Mesenchymal stem cell (in vitro differentiated cells and primary cell): ENCODE measurements around the gene CCDC106.

Experiments
- DNase-seq: peaks from one replicate; pipeline ENCODE4 v3.0.0-alpha.2; 2013
- H2AFZ ChIP-seq: one replicate; pipeline ENCODE4 v1.6.1; 2013; ENCODE audit warnings: low read depth, mild to moderate bottlenecking, control low read depth, inconsistent platforms, low read length, moderate library complexity
- H2AK5ac ChIP-seq: 2 replicates; pipeline ENCODE4 v1.6.1; 2013; ENCODE audit warnings: low read length, moderate library complexity, mild to moderate bottlenecking, inconsistent platforms; ENCODE audit not compliant: severe bottlenecking
- H2BK120ac ChIP-seq: one replicate; pipeline ENCODE4 v1.6.1; 2013; ENCODE audit warnings: low read depth, mild to moderate bottlenecking, inconsistent platforms, low read length, moderate library complexity
- H2BK12ac ChIP-seq, 2 experiments: one replicate each; pipeline ENCODE4 v1.6.1; 2013; ENCODE audit warnings: inconsistent platforms in 2 of 2, low read length in 2 of 2, mild to moderate bottlenecking in 2 of 2, moderate library complexity in 2 of 2, control low read depth in 1 of 2
- H2BK15ac ChIP-seq: one replicate; pipeline ENCODE4 v1.6.1; 2013; ENCODE audit warnings: mild to moderate bottlenecking, low read depth, inconsistent platforms; ENCODE audit not compliant: poor library complexity, severe bottlenecking
- H2BK5ac ChIP-seq: 2 replicates; pipeline ENCODE4 v1.6.1; 2013; ENCODE audit warnings: low read depth, mild to moderate bottlenecking, low read length, control low read depth, inconsistent platforms; ENCODE audit not compliant: poor library complexity, severe bottlenecking
- H3K14ac ChIP-seq, 2 experiments: one replicate each; pipeline ENCODE4 v1.6.1; 2013; ENCODE audit warnings: inconsistent platforms in 2 of 2, low read length in 2 of 2, control low read depth in 1 of 2, mild to moderate bottlenecking in 1 of 2, moderate library complexity in 1 of 2
- H3K18ac ChIP-seq, 2 experiments: one replicate each; pipeline ENCODE4 v1.6.1; 2013; ENCODE audit warnings: inconsistent platforms in 2 of 2, low read length in 2 of 2, control low read depth in 1 of 2, low read depth in 1 of 2, mild to moderate bottlenecking in 1 of 2
- H3K23ac ChIP-seq, 2 experiments: one replicate each; pipeline ENCODE4 v1.6.1; 2013; ENCODE audit warnings: inconsistent platforms in 2 of 2, low read length in 2 of 2, mild to moderate bottlenecking in 2 of 2, moderate library complexity in 2 of 2, control low read depth in 1 of 2
- H3K27ac ChIP-seq: 2 replicates; pipeline ENCODE4 v1.5.1; 2013; ENCODE audit warnings: mild to moderate bottlenecking, moderate library complexity, low read length, control low read depth, inconsistent platforms; ENCODE audit not compliant: poor library complexity, severe bottlenecking
- H3K27me3 ChIP-seq, 2 experiments: 2 replicates each; pipeline versions ENCODE4 v1.6.1 to v1.7.0; 2013; ENCODE audit warnings: low read length in 2 of 2, mild to moderate bottlenecking in 2 of 2, moderate library complexity in 2 of 2, control low read depth in 1 of 2, inconsistent platforms in 1 of 2; ENCODE audit not compliant: control insufficient read depth in 1 of 2, insufficient read depth in 1 of 2
- H3K36me3 ChIP-seq, 2 experiments: 2 replicates each; pipeline versions ENCODE4 v1.6.1 to v1.7.0; 2013; ENCODE audit warnings: low read length in 2 of 2, control low read depth in 1 of 2, inconsistent platforms in 1 of 2, low read depth in 1 of 2, mild to moderate bottlenecking in 1 of 2; ENCODE audit not compliant: insufficient read depth in 2 of 2, control insufficient read depth in 1 of 2
- H3K4ac ChIP-seq, 2 experiments: one replicate each; pipeline ENCODE4 v1.6.1; 2013; ENCODE audit warnings: inconsistent platforms in 2 of 2, low read length in 2 of 2, mild to moderate bottlenecking in 2 of 2, moderate library complexity in 2 of 2, control low read depth in 1 of 2, low read depth in 1 of 2
- H3K4me1 ChIP-seq: 2 replicates; pipeline ENCODE4 v1.6.1; 2013; ENCODE audit warnings: low read depth, low read length, control low read depth; ENCODE audit not compliant: control insufficient read depth, insufficient read depth
- H3K4me2 ChIP-seq: 2 replicates; pipeline ENCODE4 v1.6.1; 2013; ENCODE audit warnings: low read length, mild to moderate bottlenecking, inconsistent platforms; ENCODE audit not compliant: poor library complexity, severe bottlenecking
- H3K4me3 ChIP-seq, 2 experiments: 2 replicates each; pipeline versions ENCODE4 v1.5.1 to v1.7.0; 2013; ENCODE audit warnings: low read length in 2 of 2, mild to moderate bottlenecking in 2 of 2, control low read depth in 1 of 2, low read depth in 1 of 2; ENCODE audit not compliant: insufficient read depth in 1 of 2
- H3K79me1 ChIP-seq: replicated peaks from 2 replicates; pipeline ENCODE4 v1.6.1; 2013; ENCODE audit warnings: mild to moderate bottlenecking, control low read depth, low read length, inconsistent platforms; ENCODE audit not compliant: poor library complexity, severe bottlenecking
- H3K9ac ChIP-seq: 2 replicates; pipeline ENCODE4 v1.7.0; 2013; ENCODE audit warnings: mild to moderate bottlenecking, low read length, moderate library complexity
- H3K9me3 ChIP-seq: 2 replicates; pipeline ENCODE4 v1.7.0; 2013; ENCODE audit warnings: mild to moderate bottlenecking, low read length; ENCODE audit not compliant: control insufficient read depth
- H4K8ac ChIP-seq: one replicate; pipeline ENCODE4 v1.6.1; 2013; ENCODE audit warnings: inconsistent platforms, mild to moderate bottlenecking, low read length, moderate library complexity
- H4K91ac ChIP-seq: one replicate; pipeline ENCODE4 v1.6.1; 2013; ENCODE audit warnings: mild to moderate bottlenecking, low read length, inconsistent platforms
- WGBS: methylation state at CpG from one replicate; pipeline ENCODE4 v1.1.7; 2013; ENCODE audit warnings: mixed read lengths; 5-methylcytosine and 5-hydroxymethylcytosine counted together

CCDC106 gene

GRCh38 chr19:55670280-55671053 lies 22.5 kb downstream of the CCDC106 start:
- Histone ChIP-seq H3K27me3 (no peaks in the 10 kb centered on the region), H3K4ac (no peak overlapping the region), H2BK12ac (no peak overlapping the region), H2BK15ac (no peak overlapping the region), H3K4me2 (no peak overlapping the region), H3K18ac (peak overlapping the region in 1 of 2 experiments; percentile 42), H3K4me3 (peak overlapping the region in 1 of 2 experiments; percentile 5), H3K23ac (peak overlapping the region in 1 of 2 experiments; percentile 2), H3K27ac (peak overlapping the region; percentile 47), H2BK120ac (no peak overlapping the region), H4K91ac (peak overlapping the region; percentile 22), H2AK5ac (no peak overlapping the region), H2BK5ac (no peak overlapping the region), H4K8ac (no peak overlapping the region), H3K14ac (peak overlapping the region in 1 of 2 experiments; percentile 53), H3K79me1 (peaks cover 7% of the 10 kb centered on the region), H3K4me1 (peaks cover 34% of the 10 kb centered on the region), H3K9ac (no peak overlapping the region), H2AFZ (no peak overlapping the region), H3K36me3 (peaks cover 66 to 74% of the 10 kb centered on the region in 2 experiments), H3K9me3 (no peaks in the 10 kb centered on the region)
- DNase-seq = no peak
- 90% methylated on average over 23 of the region's 23 CpGs for WGBS

DNA sequence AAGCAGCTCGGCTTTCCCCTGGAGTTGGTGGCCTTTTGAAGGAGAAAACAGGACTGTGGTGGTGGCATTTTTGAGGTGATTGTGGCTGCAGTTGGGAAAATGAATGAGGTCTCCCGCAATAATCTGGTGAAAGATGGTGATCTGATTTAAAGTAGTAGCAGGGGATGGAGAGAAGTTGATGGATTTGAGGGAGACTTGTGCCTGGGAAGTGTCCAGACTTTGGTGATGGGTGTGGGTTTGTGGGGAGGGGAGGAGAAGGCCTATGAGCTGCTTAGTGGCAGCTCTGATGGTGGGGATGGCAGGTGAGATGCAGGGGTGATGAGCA lies 23.0 kb downstream of the CCDC106 start:
- H3K18ac ChIP-seq = no peak overlapping the region
- H4K8ac ChIP-seq = no peak overlapping the region
- H3K79me1 ChIP-seq = peaks cover 4% of the 10 kb centered on the region
- no peak overlapping the region for H2AFZ ChIP-seq
- peak overlapping the region; percentile 47 for H3K27ac ChIP-seq
- peaks cover 61 to 69% of the 10 kb centered on the region in 2 experiments for H3K36me3 ChIP-seq
- no peak overlapping the region for H2BK5ac ChIP-seq
- H4K91ac ChIP-seq = no peak overlapping the region
- H3K4me1 ChIP-seq = peaks cover 34% of the 10 kb centered on the region
- no peak for DNase-seq
- H3K4me3 ChIP-seq = no peak overlapping the region
- no peak overlapping the region for H3K9ac ChIP-seq
- WGBS = 95% methylated on average over 2 of the region's 2 CpGs
- H3K4ac ChIP-seq = no peak overlapping the region
- H2BK15ac ChIP-seq = no peak overlapping the region
- H3K23ac ChIP-seq = no peak overlapping the region
- no peak overlapping the region for H2BK12ac ChIP-seq
- H3K14ac ChIP-seq = no peak overlapping the region
- H2AK5ac ChIP-seq = no peak overlapping the region
- no peak overlapping the region for H2BK120ac ChIP-seq
- no peak overlapping the region for H3K4me2 ChIP-seq
- no peaks in the 10 kb centered on the region for H3K9me3 ChIP-seq
- H3K27me3 ChIP-seq = no peaks in the 10 kb centered on the region

GRCh38 chr19:55672418-55672817 lies 24.4 kb downstream of the CCDC106 start:
- Histone ChIP-seq H2AFZ (no peak overlapping the region), H3K9ac (peak overlapping the region; percentile 43), H3K4me2 (no peak overlapping the region), H4K91ac (no peak overlapping the region), H2BK15ac (no peak overlapping the region), H3K23ac (no peak overlapping the region), H3K14ac (no peak overlapping the region), H3K4me1 (peaks cover 34% of the 10 kb centered on the region), H3K18ac (no peak overlapping the region), H3K27me3 (no peaks in the 10 kb centered on the region), H2BK120ac (no peak overlapping the region), H2AK5ac (no peak overlapping the region), H2BK5ac (no peak overlapping the region), H3K27ac (no peak overlapping the region), H4K8ac (no peak overlapping the region), H3K4ac (no peak overlapping the region), H3K36me3 (peaks cover 54 to 57% of the 10 kb centered on the region in 2 experiments), H3K4me3 (no peak overlapping the region), H2BK12ac (no peak overlapping the region), H3K9me3 (no peaks in the 10 kb centered on the region), H3K79me1 (no peaks in the 10 kb centered on the region)
- no peak for DNase-seq
- WGBS = 93% methylated on average over 5 of the region's 5 CpGs

GRCh38 chr19:55673465-55673864 lies 25.5 kb downstream of the CCDC106 start:
- Histone ChIP-seq H2BK120ac (no peak overlapping the region), H3K27me3 (no peaks in the 10 kb centered on the region), H3K36me3 (peaks cover 54 to 55% of the 10 kb centered on the region in 2 experiments), H3K18ac (no peak overlapping the region), H3K9me3 (no peaks in the 10 kb centered on the region), H3K27ac (peak overlapping the region; percentile 25), H3K4me1 (peaks cover 39% of the 10 kb centered on the region), H2BK12ac (no peak overlapping the region), H2BK15ac (no peak overlapping the region), H4K91ac (no peak overlapping the region), H2AFZ (no peak overlapping the region), H3K14ac (no peak overlapping the region), H4K8ac (no peak overlapping the region), H3K4ac (no peak overlapping the region), H3K23ac (no peak overlapping the region), H2AK5ac (peak overlapping the region; percentile 9), H3K4me2 (no peak overlapping the region), H3K9ac (peak overlapping the region; percentile 40), H3K4me3 (no peak overlapping the region), H2BK5ac (no peak overlapping the region), H3K79me1 (peaks cover under 1% of the 10 kb centered on the region)
- 70% methylated on average over 6 of the region's 9 CpGs for WGBS
- DNase-seq = no peak
